ENCODE results near the gene POU2AF3.
"Not testable (repeated sequence)": the region's sequence is repeated elsewhere in the genome, so short reads cannot be mapped to it uniquely, and the experiment has no call there.

Gene POU2AF3, protein sequence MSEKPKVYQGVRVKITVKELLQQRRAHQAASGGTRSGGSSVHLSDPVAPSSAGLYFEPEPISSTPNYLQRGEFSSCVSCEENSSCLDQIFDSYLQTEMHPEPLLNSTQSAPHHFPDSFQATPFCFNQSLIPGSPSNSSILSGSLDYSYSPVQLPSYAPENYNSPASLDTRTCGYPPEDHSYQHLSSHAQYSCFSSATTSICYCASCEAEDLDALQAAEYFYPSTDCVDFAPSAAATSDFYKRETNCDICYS

DNA sequence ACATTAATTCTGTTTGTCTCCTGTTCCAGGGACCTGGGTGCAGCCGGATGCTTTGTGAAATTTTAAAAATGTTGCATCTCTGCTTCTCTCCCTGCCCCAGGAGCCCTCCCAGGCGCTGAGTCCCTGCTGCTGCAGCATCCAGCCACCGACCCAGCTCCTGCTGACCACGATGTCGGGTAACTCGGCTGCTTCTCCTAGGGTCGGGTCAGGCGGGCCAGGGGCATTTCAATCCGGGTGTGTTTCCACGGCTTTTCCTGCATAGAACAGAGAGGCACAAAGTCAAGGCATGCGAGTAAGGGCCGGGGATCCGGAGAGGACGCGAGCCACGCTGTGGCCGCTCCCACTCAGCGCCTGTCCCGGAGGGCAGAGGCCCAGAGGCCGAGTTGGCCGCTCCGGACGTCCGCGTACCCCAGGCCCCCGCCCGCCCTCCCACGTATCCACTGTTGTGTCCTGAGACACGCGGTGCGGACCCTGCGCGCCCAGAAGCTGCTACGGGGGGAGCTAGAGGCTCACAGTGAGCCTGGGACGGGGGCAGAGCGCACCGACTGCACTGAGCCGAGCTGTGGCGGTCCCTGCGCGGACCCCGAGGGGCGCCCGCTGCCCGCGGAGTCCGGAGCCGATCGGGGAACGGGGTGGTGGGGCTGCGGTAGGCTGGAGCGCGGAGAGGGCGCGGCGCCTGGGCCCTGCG is at the start of gene POU2AF3:
Gene POU2AF3, plus strand, starts transcription at position 134 of the 688 bp plus-strand sequence. Its CDS starts 36 bp downstream, at position 170.
- DNase-seq: no peak

DNA sequence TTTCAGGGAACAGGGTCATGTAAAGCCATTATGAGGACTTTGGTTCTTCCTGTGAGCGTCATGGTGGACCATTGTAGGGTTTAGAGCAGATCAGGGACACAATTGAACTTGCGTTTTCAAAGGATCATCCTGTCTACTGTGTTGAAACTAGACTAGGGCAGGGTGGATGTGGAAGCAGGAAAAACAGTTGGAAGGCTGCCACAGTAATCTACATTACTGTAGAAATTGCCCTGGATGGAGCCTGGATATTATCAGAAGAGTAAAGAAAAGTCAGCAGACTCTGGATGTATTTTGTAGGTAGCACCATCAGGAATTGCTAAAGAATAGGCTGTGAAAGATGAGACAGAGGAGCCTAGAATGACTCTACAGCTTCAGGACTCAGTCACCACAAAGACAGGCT is 47.4 kb upstream of the POU2AF3 start:
- no peak for DNase-seq

- DNase-seq: no peak
Observed at GRCh38 chr11:111253131-111253530, 45.2 kb upstream of the POU2AF3 start.

GRCh38 chr11:111253630-111254029 is 44.7 kb upstream of the POU2AF3 start:
- DNase-seq: no peak

DNA sequence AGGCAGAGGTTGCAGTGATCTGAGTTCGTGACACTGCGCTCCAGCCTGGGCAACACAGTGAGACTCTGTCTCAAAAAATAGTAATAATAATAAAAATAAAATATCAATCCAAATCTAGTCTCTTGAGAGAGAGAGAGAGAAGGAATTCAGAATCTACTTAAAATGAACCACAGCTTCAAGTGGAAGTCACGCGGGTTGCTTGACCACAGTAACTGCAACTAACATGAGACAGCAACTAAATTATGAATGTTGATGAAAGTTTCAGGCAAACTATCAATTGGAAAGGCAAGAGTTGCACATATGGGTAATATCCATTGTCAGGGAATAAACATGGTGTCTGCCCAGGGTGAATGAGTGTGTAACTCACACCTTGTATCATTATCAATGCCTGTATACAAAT is 40.3 kb upstream of the POU2AF3 start:
- no peak for DNase-seq

- no peak for DNase-seq
Observed at GRCh38 chr11:111259896-111260295, 38.5 kb upstream of the POU2AF3 start.

DNA sequence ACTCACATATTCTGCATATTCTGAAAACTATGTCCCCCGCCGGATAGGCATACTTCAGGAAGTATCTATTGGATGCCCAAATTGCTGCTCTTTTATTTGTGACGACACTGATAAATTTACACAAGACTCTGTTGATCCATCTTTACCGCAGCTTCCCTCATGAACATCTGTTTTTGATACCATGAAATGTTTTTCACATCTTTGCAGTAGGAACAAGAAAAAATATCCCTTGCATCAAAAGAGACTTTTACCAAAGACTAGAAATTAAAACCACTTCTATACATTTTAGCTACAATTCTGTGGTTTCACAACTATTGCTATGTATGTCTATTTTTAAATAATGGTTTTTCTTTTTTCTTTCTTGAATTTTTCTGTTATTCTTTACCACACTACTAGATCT is 37.5 kb upstream of the POU2AF3 start:
- DNase-seq: no peak

DNA sequence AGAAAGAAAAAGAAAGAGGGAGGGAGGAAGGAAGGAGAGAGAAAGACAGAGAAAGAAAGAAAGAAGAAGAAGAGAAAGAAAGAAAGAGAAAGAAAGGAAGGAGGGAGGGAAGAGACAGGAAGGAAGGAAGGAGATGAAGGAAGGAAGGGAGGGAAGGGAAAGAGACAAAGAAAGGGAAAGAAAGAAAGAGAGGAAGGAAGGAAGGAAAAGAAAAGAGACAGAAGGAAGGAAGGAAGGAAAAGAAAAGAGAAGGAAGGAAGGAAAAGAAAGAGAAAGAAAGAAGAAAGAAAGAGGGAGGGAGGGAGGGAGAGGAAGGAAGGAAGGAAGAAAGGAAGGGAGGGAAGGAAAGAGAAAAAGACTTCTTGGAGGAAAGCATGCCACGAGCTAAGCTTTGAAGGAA is 33.7 kb upstream of the POU2AF3 start:
- no peak for DNase-seq

DNA sequence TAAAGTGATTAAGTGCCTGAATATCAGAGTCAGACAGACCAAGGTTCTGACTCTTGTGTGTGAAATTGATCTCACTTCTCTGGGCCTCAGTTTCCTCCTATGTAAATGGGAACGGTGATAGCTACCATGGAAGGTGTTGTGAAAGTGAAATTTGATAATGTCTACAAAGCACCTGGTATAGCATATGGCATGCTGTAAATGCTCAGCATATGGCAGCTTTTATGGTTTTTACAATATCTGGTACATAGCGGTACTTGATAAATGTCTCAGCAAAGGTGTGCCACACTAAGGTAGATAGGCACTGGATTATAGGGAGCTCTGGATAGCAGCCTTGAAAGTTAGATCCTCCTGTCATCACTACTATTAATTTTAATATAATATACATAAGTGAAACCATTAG is 32.9 kb upstream of the POU2AF3 start:
- DNase-seq: no peak

DNA sequence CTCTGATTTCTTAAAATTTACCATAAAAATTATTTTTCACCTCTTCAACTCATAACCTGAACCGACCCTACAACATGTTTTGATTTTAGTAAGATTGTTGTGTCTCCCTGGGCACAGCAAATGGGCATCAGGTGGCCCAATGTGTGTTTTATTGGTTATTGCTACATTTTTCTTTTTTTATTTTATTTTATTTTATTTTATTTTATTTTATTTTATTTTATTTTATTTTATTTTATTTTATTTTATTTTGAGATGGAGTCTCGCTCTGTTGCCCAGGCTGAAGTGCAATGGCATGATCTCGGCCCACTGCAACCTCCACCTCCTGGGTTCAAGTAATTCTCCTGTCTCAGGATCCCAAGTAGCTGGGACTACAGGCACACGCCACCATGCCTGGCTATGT is 30.0 kb upstream of the POU2AF3 start:
- not testable (repeated sequence) for DNase-seq

GRCh38 chr11:111269146-111269868 is 29.0 kb upstream of the POU2AF3 start:
- DNase-seq: no peak

- DNase-seq: no peak
Observed at GRCh38 chr11:111272420-111272819, 25.9 kb upstream of the POU2AF3 start.

- DNase-seq: no peak
Observed at GRCh38 chr11:111282562-111283075, 15.7 kb upstream of the POU2AF3 start.

- DNase-seq: no peak
Observed at GRCh38 chr11:111283945-111284481, 14.3 kb upstream of the POU2AF3 start.

DNA sequence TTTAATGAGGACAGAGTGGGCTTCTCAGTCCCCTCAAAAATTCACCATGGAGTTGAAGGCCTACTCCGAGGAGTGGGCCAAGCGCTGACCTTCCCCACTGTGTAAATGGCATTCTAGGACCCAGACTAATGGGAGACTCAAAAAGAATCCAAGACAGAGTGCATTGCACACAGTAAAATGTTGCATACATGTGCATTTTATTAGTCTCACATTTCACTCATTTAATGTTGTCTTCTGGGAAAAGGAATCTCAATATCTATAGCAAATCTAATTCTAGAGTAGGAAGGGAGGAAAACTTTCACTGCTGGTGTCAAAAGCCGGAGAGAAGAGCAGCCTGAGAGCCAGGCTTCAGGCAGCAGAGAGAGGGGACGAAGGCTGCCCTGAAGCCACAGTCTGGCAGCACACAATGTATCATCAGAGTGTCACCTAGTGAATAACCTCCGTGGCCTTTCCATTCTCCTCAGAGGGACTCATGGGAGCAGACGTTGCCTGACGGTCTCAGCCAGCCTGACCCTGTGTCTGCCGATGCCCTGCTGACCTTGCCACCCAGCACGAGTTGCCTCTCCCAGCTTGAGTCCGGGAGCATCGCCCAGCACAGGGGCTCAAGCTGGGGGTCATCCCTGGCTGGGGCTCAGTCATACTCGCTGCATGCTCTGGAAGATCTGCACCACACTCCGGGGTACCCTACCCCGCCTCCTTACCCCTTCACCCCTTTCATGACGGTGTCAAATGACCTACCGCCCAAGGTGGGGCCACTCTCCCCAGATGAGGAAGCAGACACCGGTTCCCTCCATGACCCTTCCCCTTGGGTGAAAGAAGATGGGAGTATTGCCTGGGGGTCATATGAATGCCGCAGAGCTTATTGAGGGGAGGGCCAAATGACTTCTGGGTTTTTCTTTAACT is 12.9 kb upstream of the POU2AF3 start:
- no peak for DNase-seq

- DNase-seq: no peak
Observed at GRCh38 chr11:111291764-111292163, 6.6 kb upstream of the POU2AF3 start.

GRCh38 chr11:111292408-111292807 is 5.9 kb upstream of the POU2AF3 start:
- not testable (repeated sequence) for DNase-seq

- DNase-seq: no peak
Observed at GRCh38 chr11:111296196-111296595, 2.1 kb upstream of the POU2AF3 start.

DNA sequence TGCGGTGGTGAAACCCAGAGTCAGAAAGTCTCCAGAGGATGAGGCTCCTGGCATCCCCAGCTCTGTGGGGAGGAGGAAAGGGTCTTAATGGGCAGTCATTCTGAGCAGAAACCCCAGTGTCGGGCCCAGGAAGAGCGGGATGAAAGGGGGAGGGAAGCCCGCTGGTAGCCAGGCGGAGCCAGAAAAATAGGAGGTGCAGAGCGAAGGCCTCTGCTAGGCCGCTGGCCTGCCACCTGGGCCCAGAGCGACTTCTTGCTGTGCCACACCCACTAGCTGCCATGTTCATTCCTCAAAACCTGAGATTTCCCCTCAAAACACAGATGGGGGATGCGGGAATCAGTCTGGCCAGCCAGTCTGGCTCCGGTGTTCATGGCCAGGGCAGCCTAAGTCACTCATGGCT is 650 bp upstream of the POU2AF3 start:
- DNase-seq: no peak

GRCh38 chr11:111299101-111300026 is 1.0 kb downstream of the POU2AF3 start:
- no peak for DNase-seq

DNA sequence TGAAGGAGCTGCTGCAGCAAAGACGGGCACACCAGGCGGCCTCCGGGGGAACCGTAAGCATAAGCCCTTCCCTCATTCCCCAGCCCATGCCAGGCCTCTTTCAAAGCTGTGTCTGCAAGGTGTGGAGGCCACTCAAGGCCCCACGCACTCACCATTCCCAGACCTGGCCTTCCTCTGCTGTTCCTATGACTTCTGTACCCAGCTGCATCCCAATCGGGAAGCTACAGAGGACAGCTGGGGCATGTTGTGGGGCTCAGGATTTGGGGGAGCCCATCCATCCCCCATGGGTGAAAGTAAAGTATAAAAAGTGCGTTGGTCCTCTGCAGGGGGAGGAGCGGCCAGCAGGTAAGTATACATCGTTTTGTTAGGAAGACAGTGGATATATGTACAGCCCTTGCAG is 2.2 kb downstream of the POU2AF3 start:
- DNase-seq: no peak
